Activated CD4-positive, alpha-beta T cell treated with anti-CD3 and anti-CD28 coated beads, Interleukin-2, amount 50 U/mL, for 16 hours (primary cell): ENCODE measurements around the gene AGER.

Source experiments
- DNase-seq: peaks from one replicate; pipeline ENCODE4 v3.0.0-alpha.2; 2020

AGER gene

GRCh38 chr6:32167761-32168262 lies 16.2 kb downstream of the AGER start:
- no peak for DNase-seq

- no peak for DNase-seq
These were observed 16.8 kb downstream of the AGER start for GRCh38 chr6:32167154-32167760.

GRCh38 chr6:32166411-32167061 lies 17.5 kb downstream of the AGER start:
- DNase-seq = no peak

- DNase-seq = no peak
These were observed 19.8 kb downstream of the AGER start, which contains the start of gene EGFL8 for GRCh38 chr6:32164295-32164694. TSS of gene EGFL8 (plus strand) at chr6:32164595. CDS start at chr6:32166166, 1,571 bp downstream.

GRCh38 chr6:32163559-32164258 lies 20.3 kb downstream of the AGER start:
- DNase-seq = no peak

- no peak for DNase-seq
These were observed 26.0 kb downstream of the AGER start for GRCh38 chr6:32158052-32158451.

- no peak for DNase-seq
These were observed 27.2 kb downstream of the AGER start for GRCh38 chr6:32156891-32157290.

GRCh38 chr6:32154514-32155161 lies 29.4 kb downstream of the AGER start:
- DNase-seq = peak; percentile 62

GRCh38 chr6:32153564-32154513 lies 30.2 kb downstream of the AGER start, which contains the start of gene PPT2:
TSS of gene PPT2 (plus strand) at chr6:32154141. CDS start at chr6:32154595, 454 bp downstream.
- DNase-seq = peak; percentile 67

- no peak for DNase-seq
These were observed 31.1 kb downstream of the AGER start for GRCh38 chr6:32152769-32153563.

- DNase-seq = no peak
These were observed 31.9 kb downstream of the AGER start, which contains the start of gene PRRT1 for GRCh38 chr6:32151863-32152768. TSS of gene PRRT1 (minus strand) at chr6:32151939. CDS start at chr6:32151827, 112 bp downstream.

GRCh38 chr6:32151181-32151862 lies 32.7 kb downstream of the AGER start:
- DNase-seq = no peak

- DNase-seq = no peak
These were observed 33.9 kb downstream of the AGER start for GRCh38 chr6:32149932-32150870.

GRCh38 chr6:32149092-32149755 lies 34.8 kb downstream of the AGER start:
- DNase-seq = no peak

GRCh38 chr6:32148289-32149091 lies 35.6 kb downstream of the AGER start:
- DNase-seq = peak; percentile 30

- DNase-seq = no peak
These were observed 36.5 kb downstream of the AGER start for GRCh38 chr6:32147401-32148132.
